DMS53 treated with DMSO at 0.1 percent for 48 hours (cell line): ENCODE data around the gene FAM185A.
"Not testable (repeated sequence)": the region's sequence is repeated elsewhere in the genome, so short reads cannot be mapped to it uniquely, and the experiment has no call there.

Experiments used
- DNase-seq: peaks from one replicate; lab custom pipeline; 2025; ENCODE audit not compliant: unreplicated experiment; lab: John Stamatoyannopoulos, UW

FAM185A gene

GRCh38 chr7:102748605-102749444 lies at the start of gene FAM185A:
Gene FAM185A, plus strand, starts transcription at chr7:102748999. Its CDS starts 209 bp downstream, at chr7:102749208.
- DNase-seq: peak; percentile 99

GRCh38 chr7:102713011-102713690 lies 35.6 kb upstream of the FAM185A start:
- not testable (repeated sequence) for DNase-seq

- not testable (repeated sequence) for DNase-seq
Observed at GRCh38 chr7:102713691-102714080, 35.1 kb upstream of the FAM185A start.

GRCh38 chr7:102714774-102715522 lies 33.9 kb upstream of the FAM185A start:
- not testable (repeated sequence) for DNase-seq

GRCh38 chr7:102715718-102716117 lies 33.1 kb upstream of the FAM185A start:
- DNase-seq: not testable (repeated sequence)

GRCh38 chr7:102718491-102718890 lies 30.3 kb upstream of the FAM185A start:
- not testable (repeated sequence) for DNase-seq

GRCh38 chr7:102726170-102726569 lies 22.6 kb upstream of the FAM185A start:
- not testable (repeated sequence) for DNase-seq

- DNase-seq: not testable (repeated sequence)
Observed at GRCh38 chr7:102729670-102730069, 19.1 kb upstream of the FAM185A start.

- DNase-seq: not testable (repeated sequence)
Observed at GRCh38 chr7:102730431-102730830, 18.4 kb upstream of the FAM185A start.

- DNase-seq: not testable (repeated sequence)
Observed at GRCh38 chr7:102742002-102742771, 6.6 kb upstream of the FAM185A start.

- DNase-seq: not testable (repeated sequence)
Observed at GRCh38 chr7:102743861-102744260, 4.9 kb upstream of the FAM185A start.

GRCh38 chr7:102745494-102746288 lies 3.1 kb upstream of the FAM185A start:
- not testable (repeated sequence) for DNase-seq

- DNase-seq: not testable (repeated sequence)
Observed at GRCh38 chr7:102749445-102749786, 617 bp downstream of the FAM185A start.

GRCh38 chr7:102758227-102758626 lies 9.4 kb downstream of the FAM185A start:
- not testable (repeated sequence) for DNase-seq

- not testable (repeated sequence) for DNase-seq
Observed at GRCh38 chr7:102759934-102760333, 11.1 kb downstream of the FAM185A start.

GRCh38 chr7:102761234-102761633 lies 12.4 kb downstream of the FAM185A start:
- not testable (repeated sequence) for DNase-seq

- not testable (repeated sequence) for DNase-seq
Observed at GRCh38 chr7:102763295-102763905, 14.6 kb downstream of the FAM185A start.

- not testable (repeated sequence) for DNase-seq
Observed at GRCh38 chr7:102769657-102770192, 20.9 kb downstream of the FAM185A start.

GRCh38 chr7:102770467-102770866 lies 21.7 kb downstream of the FAM185A start:
- DNase-seq: not testable (repeated sequence)
